GM12872 (cell line): Measurements from ENCODE around the gene MEI1.

Experiments
- TF ChIP-seq, protein P1 (sequence below): IDR thresholded peaks from 3 replicates; pipeline ENCODE4 v1.5.1; 2011; ENCODE audit warnings: low read depth, mild to moderate bottlenecking, low read length, moderate library complexity; ENCODE audit not compliant: insufficient read depth

The MEI1 gene

DNA sequence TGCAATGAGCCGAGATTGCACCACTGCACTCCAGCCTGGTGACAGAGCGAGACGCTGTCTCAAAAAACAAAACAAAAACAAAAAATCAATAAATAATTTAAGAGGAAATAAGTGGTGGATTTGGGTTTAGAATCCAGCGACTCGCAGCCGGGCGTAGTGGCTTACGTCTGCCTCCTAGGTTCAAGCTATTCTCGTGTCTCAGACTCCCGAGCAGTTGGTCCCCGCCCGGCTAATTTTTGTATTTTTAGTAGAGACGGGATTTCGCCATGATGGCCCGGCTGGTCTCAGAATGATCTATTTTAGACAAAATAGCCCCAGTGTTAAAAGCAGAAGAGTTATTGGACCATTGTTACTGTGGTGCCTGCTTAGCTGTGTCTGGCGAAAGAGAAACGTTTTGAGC lies 40.4 kb upstream of the MEI1 start:
- TF ChIP-seq, protein P1, sequence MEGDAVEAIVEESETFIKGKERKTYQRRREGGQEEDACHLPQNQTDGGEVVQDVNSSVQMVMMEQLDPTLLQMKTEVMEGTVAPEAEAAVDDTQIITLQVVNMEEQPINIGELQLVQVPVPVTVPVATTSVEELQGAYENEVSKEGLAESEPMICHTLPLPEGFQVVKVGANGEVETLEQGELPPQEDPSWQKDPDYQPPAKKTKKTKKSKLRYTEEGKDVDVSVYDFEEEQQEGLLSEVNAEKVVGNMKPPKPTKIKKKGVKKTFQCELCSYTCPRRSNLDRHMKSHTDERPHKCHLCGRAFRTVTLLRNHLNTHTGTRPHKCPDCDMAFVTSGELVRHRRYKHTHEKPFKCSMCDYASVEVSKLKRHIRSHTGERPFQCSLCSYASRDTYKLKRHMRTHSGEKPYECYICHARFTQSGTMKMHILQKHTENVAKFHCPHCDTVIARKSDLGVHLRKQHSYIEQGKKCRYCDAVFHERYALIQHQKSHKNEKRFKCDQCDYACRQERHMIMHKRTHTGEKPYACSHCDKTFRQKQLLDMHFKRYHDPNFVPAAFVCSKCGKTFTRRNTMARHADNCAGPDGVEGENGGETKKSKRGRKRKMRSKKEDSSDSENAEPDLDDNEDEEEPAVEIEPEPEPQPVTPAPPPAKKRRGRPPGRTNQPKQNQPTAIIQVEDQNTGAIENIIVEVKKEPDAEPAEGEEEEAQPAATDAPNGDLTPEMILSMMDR: no peak

GRCh38 chr22:41659941-41660340 lies 39.4 kb upstream of the MEI1 start:
- TF ChIP-seq, protein P1: no peak

GRCh38 chr22:41660416-41660815 lies 38.9 kb upstream of the MEI1 start:
- TF ChIP-seq, protein P1: no peak

DNA sequence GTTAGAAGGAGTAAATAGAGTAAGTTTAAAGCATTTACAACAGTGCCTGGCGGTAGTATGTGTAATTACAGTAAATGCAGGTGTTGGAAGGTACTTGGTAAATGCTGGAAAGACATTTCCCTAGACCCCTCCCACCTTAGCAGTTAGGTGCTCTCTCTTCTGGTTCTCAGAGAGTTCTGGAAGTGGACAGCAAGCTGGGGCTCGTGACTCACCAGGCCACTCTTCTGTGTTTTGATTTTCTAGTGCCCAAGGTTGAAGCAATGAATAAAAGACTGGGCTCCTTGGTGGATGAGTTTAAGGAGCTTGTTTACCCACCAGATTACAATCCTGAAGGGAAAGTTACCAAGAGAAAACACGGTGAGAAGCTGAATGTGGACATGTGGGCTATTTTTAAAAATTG lies 38.2 kb upstream of the MEI1 start:
- TF ChIP-seq, protein P1: no peak

DNA sequence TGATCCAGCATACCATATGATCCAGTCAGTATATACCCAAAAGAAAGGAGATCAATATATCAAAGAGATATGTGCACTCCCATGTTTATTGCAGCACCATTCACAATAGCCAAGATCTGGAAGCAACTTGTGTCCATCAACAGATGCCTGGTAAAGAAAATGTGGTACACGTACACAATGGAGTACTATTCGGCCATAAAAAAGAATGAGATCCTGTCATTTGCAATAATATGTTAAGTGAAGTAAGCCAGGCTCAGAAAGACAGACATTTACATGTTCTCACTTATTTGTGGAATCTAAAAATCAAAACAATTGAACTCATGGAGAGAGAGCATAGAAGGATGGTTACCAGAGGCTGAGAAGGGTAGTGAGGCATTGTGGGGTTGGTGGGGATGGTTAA lies 37.6 kb upstream of the MEI1 start:
- TF ChIP-seq, protein P1: no peak

DNA sequence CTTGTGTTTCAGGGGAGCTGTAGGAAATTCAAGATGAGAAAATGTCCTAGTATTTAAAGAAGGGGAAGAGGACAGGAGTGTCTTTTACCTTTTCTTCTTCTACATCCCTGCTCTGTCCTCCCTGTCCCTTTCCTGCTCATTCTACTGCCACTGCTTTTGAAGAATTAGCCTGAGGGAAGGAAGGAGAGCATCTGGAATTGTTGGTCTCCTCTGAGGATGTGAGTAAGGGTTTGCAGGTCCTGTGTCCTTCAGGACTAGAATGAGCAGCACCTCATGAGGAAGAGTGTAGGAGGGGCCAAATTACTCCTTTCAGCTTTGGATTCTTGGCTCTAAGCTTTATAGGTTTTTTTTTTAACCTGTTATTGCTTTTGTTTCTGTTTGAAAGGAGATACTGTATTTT lies 34.8 kb upstream of the MEI1 start:
- TF ChIP-seq, protein P1: no peak

DNA sequence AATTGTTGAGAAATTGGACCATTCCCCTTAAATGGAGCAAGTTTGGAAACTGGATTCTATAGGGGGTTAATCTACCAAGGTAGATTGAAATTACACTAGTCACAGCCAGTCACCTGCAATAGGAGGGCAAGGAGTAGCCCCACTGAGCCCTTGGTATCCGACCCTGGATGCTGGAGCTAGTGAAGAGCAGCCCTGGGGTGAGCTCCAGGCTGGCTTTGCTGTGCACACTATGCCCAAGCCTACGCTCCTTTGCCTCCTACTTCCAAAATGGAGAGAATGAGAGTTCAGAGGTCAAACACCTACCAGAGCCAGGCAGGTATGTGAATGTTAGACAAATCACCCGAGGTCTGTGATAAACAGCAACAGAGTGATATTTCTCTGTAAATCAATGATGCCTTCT lies 34.4 kb upstream of the MEI1 start:
- TF ChIP-seq, protein P1: no peak
